CD4-positive, alpha-beta T cell treated with Interleukin-12 subunit alpha and Interleukin-12 subunit beta, for 1 hour (primary cell): Measurements from ENCODE around the gene CRYBB2.
"Not testable (repeated sequence)": the region's sequence is repeated elsewhere in the genome, so short reads cannot be mapped to it uniquely, and the experiment has no call there.

Experiments
- DNase-seq: peaks from one replicate; pipeline ENCODE4 v3.0.0-alpha.2; 2020

CRYBB2 gene, protein sequence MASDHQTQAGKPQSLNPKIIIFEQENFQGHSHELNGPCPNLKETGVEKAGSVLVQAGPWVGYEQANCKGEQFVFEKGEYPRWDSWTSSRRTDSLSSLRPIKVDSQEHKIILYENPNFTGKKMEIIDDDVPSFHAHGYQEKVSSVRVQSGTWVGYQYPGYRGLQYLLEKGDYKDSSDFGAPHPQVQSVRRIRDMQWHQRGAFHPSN

GRCh38 chr22:25219211-25219689, at the start of gene CRYBB2:
TSS of gene CRYBB2 (plus strand) at chr22:25219639. CDS start at chr22:25221430, 1,791 bp downstream.
- no peak for DNase-seq

DNA sequence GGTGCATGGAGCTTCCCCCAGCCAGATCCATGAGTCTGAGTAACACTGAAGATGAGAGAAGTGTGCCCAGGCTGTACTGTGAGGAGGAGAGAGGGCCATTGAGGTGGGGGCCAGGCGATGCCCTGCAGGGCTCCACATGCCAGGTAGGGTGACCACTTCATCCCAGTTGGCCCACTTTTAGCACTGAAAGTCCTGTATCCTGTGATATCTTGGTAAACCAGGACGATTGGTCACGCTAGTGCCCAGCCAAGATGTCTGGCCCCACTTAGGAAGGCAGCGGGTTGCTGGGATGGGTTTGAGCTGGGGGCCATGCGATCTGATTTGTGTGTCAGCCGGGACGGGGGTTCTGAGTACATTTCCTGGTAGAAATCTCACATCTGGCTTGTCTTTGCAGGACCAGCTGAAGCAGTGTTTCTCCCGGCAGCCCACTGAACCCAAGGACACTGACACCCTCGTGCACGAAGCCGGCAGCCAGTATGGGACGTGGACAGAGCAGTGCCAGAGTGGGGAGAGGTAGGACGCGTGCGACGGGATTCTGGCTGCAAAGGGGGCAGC, 48.9 kb upstream of the CRYBB2 start:
- DNase-seq: no peak

GRCh38 chr22:25172153-25172552, 47.3 kb upstream of the CRYBB2 start:
- DNase-seq: peak; percentile 20

DNA sequence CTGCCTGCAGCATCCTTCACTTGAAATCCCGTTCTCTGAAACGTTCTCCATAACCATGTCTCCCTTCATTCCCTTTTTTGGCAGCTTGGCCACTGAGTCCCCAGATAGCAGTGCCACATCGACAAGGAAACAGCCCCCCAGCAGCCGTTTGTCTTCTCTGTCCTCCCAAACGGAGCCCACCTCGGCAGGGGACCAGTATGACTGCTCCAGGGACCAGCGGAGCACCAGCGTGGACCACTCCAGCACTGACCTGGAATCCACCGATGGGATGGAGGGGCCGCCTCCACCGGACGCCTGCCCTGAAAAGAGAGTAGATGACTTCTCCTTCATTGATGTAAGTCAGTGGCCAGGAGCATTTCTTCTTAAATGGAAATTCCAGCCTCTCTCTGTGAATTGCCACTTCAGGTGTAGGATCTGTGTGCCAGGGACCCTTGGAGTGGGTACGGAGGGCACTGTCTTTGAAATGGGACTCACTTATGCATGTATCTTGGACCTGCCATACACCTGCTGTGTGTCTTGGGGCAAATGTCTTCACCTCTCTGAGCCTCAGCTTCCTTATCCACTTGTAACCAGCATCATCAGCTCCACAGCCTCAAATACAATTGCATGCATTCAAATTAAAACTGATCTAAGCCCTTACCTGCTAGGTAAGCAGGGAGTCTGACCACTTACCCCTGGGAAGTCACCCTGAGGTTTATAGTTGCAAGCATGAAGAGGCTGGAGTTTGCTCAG, 45.1 kb upstream of the CRYBB2 start:
- DNase-seq: no peak

GRCh38 chr22:25174888-25175411, 44.5 kb upstream of the CRYBB2 start:
- DNase-seq: no peak

DNA sequence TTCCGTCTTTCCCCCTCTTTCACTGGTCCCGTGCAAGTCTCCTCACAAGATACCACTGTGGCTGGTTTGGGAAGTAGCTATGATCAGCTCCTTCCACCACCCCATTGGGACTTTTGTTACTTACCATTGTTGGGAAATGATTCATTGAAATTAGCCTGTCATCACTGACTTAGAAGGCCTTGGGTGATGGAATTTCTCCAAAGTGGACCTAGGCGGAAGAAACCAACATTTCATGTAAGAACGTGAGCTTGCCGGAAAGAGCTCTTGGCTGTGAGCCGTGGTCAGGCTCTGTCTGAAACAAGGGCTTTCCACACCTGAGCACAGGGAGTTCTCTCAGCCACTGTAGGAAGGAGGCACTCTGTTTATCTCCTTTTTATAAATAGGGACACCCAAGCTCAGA, 43.3 kb upstream of the CRYBB2 start:
- no peak for DNase-seq

DNA sequence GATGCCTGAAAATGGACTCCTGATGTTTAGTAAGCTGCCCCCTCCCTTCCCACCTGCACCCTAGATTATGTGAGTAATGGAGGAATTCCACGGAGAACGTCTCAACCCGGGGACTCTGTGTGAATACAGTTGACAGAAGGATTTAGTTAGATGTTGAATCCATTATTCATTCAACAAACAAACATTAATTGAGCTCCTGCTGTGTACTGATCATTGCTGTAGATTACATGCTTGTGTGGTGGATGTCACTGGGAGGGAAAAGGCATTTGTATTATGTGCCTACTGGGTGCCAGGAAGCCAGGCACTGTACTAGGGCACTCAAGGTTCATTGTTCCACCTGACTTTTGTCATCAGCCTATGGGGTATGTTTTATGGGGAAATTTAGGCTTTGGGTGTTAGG, 42.6 kb upstream of the CRYBB2 start:
- no peak for DNase-seq

- DNase-seq: no peak
Measured at GRCh38 chr22:25177226-25177625, 42.2 kb upstream of the CRYBB2 start.

- DNase-seq: no peak
Measured at GRCh38 chr22:25177895-25178294, 41.5 kb upstream of the CRYBB2 start.

DNA sequence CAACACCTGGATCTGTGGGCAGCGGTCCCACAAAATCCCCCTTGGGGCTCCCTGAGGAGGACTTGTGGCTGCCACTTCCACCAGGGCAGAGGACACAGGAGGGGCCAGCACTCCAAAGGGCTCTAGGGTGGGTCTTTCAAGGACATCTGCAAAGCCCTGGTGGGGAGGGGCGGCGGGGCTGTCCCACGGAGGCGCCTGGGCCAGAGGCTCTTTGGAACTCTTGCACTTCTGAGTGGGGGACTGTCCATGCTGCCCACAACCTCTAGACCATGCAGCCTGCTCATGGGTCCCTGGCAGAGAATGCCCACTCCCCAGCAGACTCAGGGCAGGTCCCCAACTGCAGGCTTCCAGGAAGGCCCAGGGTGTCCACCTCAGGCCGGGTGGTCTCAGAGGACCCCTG, 41.1 kb upstream of the CRYBB2 start:
- not testable (repeated sequence) for DNase-seq

- not testable (repeated sequence) for DNase-seq
Measured at GRCh38 chr22:25178869-25179631, 40.4 kb upstream of the CRYBB2 start.

- no peak for DNase-seq
Measured at GRCh38 chr22:25182131-25183110, 37.0 kb upstream of the CRYBB2 start.

- no peak for DNase-seq
Measured at GRCh38 chr22:25183949-25184619, 35.4 kb upstream of the CRYBB2 start.

DNA sequence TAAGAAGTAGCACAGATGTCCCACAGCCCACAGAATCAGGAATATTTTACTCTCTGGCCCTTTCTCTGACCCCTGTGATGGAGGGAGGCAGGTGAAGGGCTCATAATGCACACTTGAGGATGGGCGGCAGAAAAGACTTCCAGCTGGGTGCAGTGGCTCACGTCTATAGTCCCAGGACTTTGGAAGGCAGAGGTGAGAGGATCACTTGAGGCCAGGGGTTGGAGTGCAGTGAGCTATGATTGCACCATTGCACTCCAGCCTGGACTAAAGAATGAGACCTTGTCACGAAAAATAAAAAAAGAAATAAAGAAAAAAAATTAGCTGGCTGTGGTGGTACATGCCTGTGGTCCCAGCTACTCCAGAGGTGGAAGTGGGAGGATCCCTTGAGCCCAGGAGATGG, 33.3 kb upstream of the CRYBB2 start:
- no peak for DNase-seq

- DNase-seq: no peak
Measured at GRCh38 chr22:25187469-25187868, 32.0 kb upstream of the CRYBB2 start.

DNA sequence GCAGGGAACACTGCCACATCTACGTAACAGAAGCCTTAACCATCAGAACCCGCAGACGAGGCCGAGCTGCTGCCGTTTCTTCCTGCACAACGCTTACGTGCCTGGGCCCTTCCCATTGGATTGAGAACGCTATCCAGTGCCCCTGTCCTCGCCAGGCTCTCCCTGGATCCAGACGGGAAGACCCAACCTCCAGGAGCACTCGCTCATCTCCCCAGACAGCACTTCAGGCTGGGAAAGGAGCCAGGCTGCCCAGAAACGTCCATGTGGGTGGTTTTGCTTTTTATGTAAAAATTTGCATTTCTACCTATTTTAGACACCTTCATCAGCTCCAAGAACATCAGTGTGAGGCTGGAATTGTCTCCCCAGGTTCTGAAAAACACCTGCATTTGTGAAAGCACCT, 27.0 kb upstream of the CRYBB2 start:
- no peak for DNase-seq

GRCh38 chr22:25193130-25193529, 26.3 kb upstream of the CRYBB2 start:
- no peak for DNase-seq

DNA sequence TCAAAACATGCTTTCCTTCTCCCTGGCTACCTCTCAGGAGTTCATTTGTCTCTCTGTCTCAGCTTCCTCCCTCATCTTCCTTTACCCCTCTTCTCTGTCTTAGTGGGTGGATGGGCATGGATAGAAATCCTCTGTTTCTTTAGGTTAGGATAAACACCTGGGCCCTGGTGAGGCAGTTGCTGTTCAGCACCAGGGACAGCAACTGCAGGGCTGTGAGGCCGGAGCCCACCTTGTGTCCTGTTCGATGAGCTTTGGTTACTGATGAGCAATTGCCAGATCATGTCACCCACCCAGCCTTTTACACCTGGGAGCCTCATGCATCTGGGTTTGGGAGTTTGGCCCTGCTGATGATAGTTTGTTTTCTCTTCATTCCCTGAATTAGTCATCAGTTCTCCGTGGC, 25.9 kb upstream of the CRYBB2 start:
- DNase-seq: no peak

DNA sequence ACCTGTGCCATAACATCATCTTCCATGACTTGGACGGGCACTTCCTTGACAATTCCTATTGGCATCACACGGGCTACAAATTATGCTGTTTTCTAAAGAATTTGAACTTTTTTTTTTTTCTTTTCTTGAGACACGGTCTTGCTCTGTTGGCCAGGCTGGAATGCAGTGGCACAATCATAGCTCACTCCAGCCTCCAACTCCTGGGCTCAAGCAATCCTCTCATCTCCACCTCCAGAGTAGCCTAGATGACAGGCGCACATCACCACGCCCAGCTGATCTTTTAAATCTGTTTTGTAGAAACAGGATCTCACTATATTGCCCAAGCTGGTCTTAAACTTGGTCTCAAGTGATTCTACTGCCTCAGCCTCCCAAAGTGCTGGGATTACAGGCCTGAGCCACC, 23.1 kb upstream of the CRYBB2 start:
- no peak for DNase-seq

- DNase-seq: no peak
Measured at GRCh38 chr22:25197340-25197739, 22.1 kb upstream of the CRYBB2 start.
